Smooth muscle cell (in vitro differentiated cells): Measurements from ENCODE around the gene KCNAB2. TPM values are rescaled to one million over a fixed set of nuclear protein-coding genes. Genes with fewer than 3 reads are reported as not detected.

Experiments
- DNase-seq: peaks from one replicate; lab custom pipeline; 2025; ENCODE audit not compliant: unreplicated experiment; lab: John Stamatoyannopoulos, UW
- H2AFZ ChIP-seq: fragments of 200-600 bp; sonication (generic); 2 replicates; pipeline ENCODE4 v1.6.0; 2016; ENCODE audit warnings: antibody characterized with exemption, low read depth, mild to moderate bottlenecking
- H3F3A ChIP-seq: fragments of 200-600 bp; sonication (generic); 2 replicates; pipeline ENCODE4 v1.6.0; 2017; ENCODE audit warnings: antibody characterized with exemption, low read depth
- H3K27ac ChIP-seq: fragments of 200-600 bp; sonication (generic); 2 replicates; pipeline ENCODE4 v1.5.1; 2016; ENCODE audit warnings: low read depth, mild to moderate bottlenecking
- H3K27me3 ChIP-seq: fragments of 200-600 bp; sonication (generic); 2 replicates; pipeline ENCODE4 v1.6.1; 2016; ENCODE audit warnings: low read depth, mild to moderate bottlenecking
- H3K36me3 ChIP-seq: fragments of 200-600 bp; sonication (generic); 2 replicates; pipeline ENCODE4 v1.5.1; 2016; ENCODE audit warnings: low read depth
- H3K4me1 ChIP-seq: fragments of 200-600 bp; sonication (generic); 2 replicates; pipeline ENCODE4 v1.5.1; 2016; ENCODE audit warnings: low read depth
- H3K4me2 ChIP-seq: fragments of 200-600 bp; sonication (generic); 2 replicates; pipeline ENCODE4 v1.6.0; 2016; ENCODE audit warnings: mild to moderate bottlenecking
- H3K4me3 ChIP-seq: fragments of 200-600 bp; sonication (generic); 2 replicates; pipeline ENCODE4 v1.5.1; 2016; ENCODE audit warnings: mild to moderate bottlenecking
- H3K79me2 ChIP-seq: fragments of 200-600 bp; sonication (generic); 2 replicates; pipeline ENCODE4 v1.6.0; 2016; ENCODE audit warnings: low read depth, mild to moderate bottlenecking
- H3K9ac ChIP-seq: fragments of 200-600 bp; sonication (generic); 2 replicates; pipeline ENCODE4 v1.6.0; 2016; ENCODE audit warnings: low read depth
- H3K9me3 ChIP-seq: fragments of 200-600 bp; sonication (generic); replicated peaks from 2 replicates; pipeline ENCODE4 v1.5.1; 2016; ENCODE audit warnings: low read depth
- H4K20me1 ChIP-seq: fragments of 200-600 bp; sonication (generic); 2 replicates; pipeline ENCODE4 v1.6.0; 2016; ENCODE audit warnings: low read depth
- CTCF ChIP-seq: fragments of 200-600 bp; sonication (generic); IDR thresholded peaks from 2 replicates; pipeline ENCODE4 v1.5.1; 2017; ENCODE audit warnings: borderline replicate concordance, mild to moderate bottlenecking, antibody characterized with exemption; ENCODE audit not compliant: insufficient read depth, poor library complexity, severe bottlenecking
- WGBS: methylation state at CpG from one replicate; pipeline ENCODE4 v1.1.7; 2016; ENCODE audit warnings: low lambda C conversion rate; 5-methylcytosine and 5-hydroxymethylcytosine counted together
- polyA plus RNA-seq: library from polyadenylated mRNA; unstranded; fragments of >200 nt; fragmentation: Nextera tagmentation; extraction: Ambion mirVana; gene quantifications from 2 replicates; pipeline ENCODE4 v1.2.1, GENCODE V29; 2016
- total RNA-seq: library from RNA; depleted of rRNA; stranded (reverse); fragments of >200 nt; gene quantifications from 2 replicates; pipeline ENCODE4 v1.2.3, GENCODE V29; 2014

The KCNAB2 gene
- total and polyA plus RNA-seq, 2 experiments from 2014 or later = 3.6 to 3.9 TPM

GRCh38 chr1:6040444-6040843, 5.2 kb upstream of the KCNAB2 start:
- 93% methylated on average over 15 of the region's 15 CpGs for WGBS
- H2AFZ ChIP-seq = no peak overlapping the region

GRCh38 chr1:6040861-6041415, 4.8 kb upstream of the KCNAB2 start:
- Histone ChIP-seq H2AFZ (no peak overlapping the region), H3K79me2 (no peaks in the 10 kb centered on the region), H3K36me3 (no peaks in the 10 kb centered on the region), H3F3A (no peaks in the 10 kb centered on the region), H3K4me3 (no peak overlapping the region), H3K9me3 (no peaks in the 10 kb centered on the region), H3K27ac (no peak overlapping the region), H3K4me1 (no peaks in the 10 kb centered on the region), H3K4me2 (no peak overlapping the region), H3K27me3 (no peaks in the 10 kb centered on the region), H3K9ac (no peak overlapping the region), H4K20me1 (no peaks in the 10 kb centered on the region)
- TF ChIP-seq CTCF = no peak
- no peak for DNase-seq
- 93% methylated on average over 22 of the region's 22 CpGs for WGBS

More at GRCh38 chr1:6040444-6040843, 5.2 kb upstream of the KCNAB2 start:
- Histone ChIP-seq H3F3A (no peaks in the 10 kb centered on the region), H3K79me2 (no peaks in the 10 kb centered on the region), H3K36me3 (no peaks in the 10 kb centered on the region), H3K9me3 (no peaks in the 10 kb centered on the region), H4K20me1 (no peaks in the 10 kb centered on the region), H3K4me2 (no peak overlapping the region), H3K27ac (no peak overlapping the region), H3K9ac (no peak overlapping the region), H3K4me3 (no peak overlapping the region), H3K27me3 (no peaks in the 10 kb centered on the region), H3K4me1 (no peaks in the 10 kb centered on the region)
- DNase-seq = no peak
- no peak for TF ChIP-seq CTCF

GRCh38 chr1:6041432-6042062, 4.1 kb upstream of the KCNAB2 start:
- H3K4me3 ChIP-seq = no peak overlapping the region
- H3K9me3 ChIP-seq = no peaks in the 10 kb centered on the region
- no peaks in the 10 kb centered on the region for H3K36me3 ChIP-seq
- H4K20me1 ChIP-seq = no peaks in the 10 kb centered on the region
- DNase-seq = no peak
- no peaks in the 10 kb centered on the region for H3K4me1 ChIP-seq
- H3K27ac ChIP-seq = no peak overlapping the region
- H3K4me2 ChIP-seq = no peak overlapping the region
- no peak overlapping the region for H3K9ac ChIP-seq
- no peaks in the 10 kb centered on the region for H3K27me3 ChIP-seq
- 53% methylated on average over 20 of the region's 20 CpGs for WGBS
- TF ChIP-seq CTCF = peak; percentile 47
- H3F3A ChIP-seq = no peaks in the 10 kb centered on the region
- no peaks in the 10 kb centered on the region for H3K79me2 ChIP-seq
- no peak overlapping the region for H2AFZ ChIP-seq

- H3K4me2 ChIP-seq = no peak overlapping the region
- no peaks in the 10 kb centered on the region for H3K27me3 ChIP-seq
- no peaks in the 10 kb centered on the region for H4K20me1 ChIP-seq
- H3K36me3 ChIP-seq = no peaks in the 10 kb centered on the region
- H3K27ac ChIP-seq = no peak overlapping the region
- no peak overlapping the region for H3K9ac ChIP-seq
- TF ChIP-seq CTCF = no peak
- H3K79me2 ChIP-seq = no peaks in the 10 kb centered on the region
- no peaks in the 10 kb centered on the region for H3K4me1 ChIP-seq
- no peaks in the 10 kb centered on the region for H3K9me3 ChIP-seq
- no peak for DNase-seq
- H2AFZ ChIP-seq = no peak overlapping the region
- no peaks in the 10 kb centered on the region for H3F3A ChIP-seq
- no peak overlapping the region for H3K4me3 ChIP-seq
- 89% methylated on average over 5 of the region's 5 CpGs for WGBS
Measured at GRCh38 chr1:6043561-6043960, 2.1 kb upstream of the KCNAB2 start.
